Endothelial cell (in vitro differentiated cells): Measurements from ENCODE around the gene ZMIZ1. TPM values are rescaled to one million over a fixed set of nuclear protein-coding genes. Genes with fewer than 3 reads are reported as not detected.

Source experiments
- DNase-seq: peaks from one replicate; pipeline ENCODE4 v3.0.0; 2021; ENCODE audit warnings: low spot score
- H3K27ac Mint-ChIP-seq: one replicate; pipeline ENCODE4 v1.8.0; 2021; ENCODE audit warnings: mixed read lengths, inconsistent platforms; ENCODE audit not compliant: unreplicated experiment
- H3K27me3 Mint-ChIP-seq: one replicate; pipeline ENCODE4 v1.8.0; 2021; ENCODE audit warnings: mild to moderate bottlenecking, moderate library complexity, mixed read lengths, inconsistent platforms; ENCODE audit not compliant: unreplicated experiment
- H3K36me3 Mint-ChIP-seq: one replicate; pipeline ENCODE4 v1.8.0; 2021; ENCODE audit warnings: mild to moderate bottlenecking, low read depth, mixed read lengths, inconsistent platforms; ENCODE audit not compliant: unreplicated experiment
- H3K4me1 Mint-ChIP-seq: one replicate; pipeline ENCODE4 v1.8.0; 2021; ENCODE audit warnings: mild to moderate bottlenecking, mixed read lengths, inconsistent platforms; ENCODE audit not compliant: unreplicated experiment
- H3K4me3 Mint-ChIP-seq: one replicate; pipeline ENCODE4 v1.8.0; 2021; ENCODE audit warnings: mild to moderate bottlenecking, mixed read lengths, inconsistent platforms; ENCODE audit not compliant: unreplicated experiment
- H3K9me3 Mint-ChIP-seq: one replicate; pipeline ENCODE4 v1.8.0; 2021; ENCODE audit warnings: mixed read lengths, inconsistent platforms; ENCODE audit not compliant: unreplicated experiment
- total RNA-seq: library from RNA; stranded (reverse); fragmentation: NEBNext Ultra II Directional; extraction: Animal tissue kit (Norgen Biotek cat#: 25700); gene quantifications from one replicate; pipeline ENCODE4 v1.2.1, GENCODE V29; 2021; ENCODE audit not compliant: unreplicated experiment
- TF ChIP-seq, protein P1 (sequence below): fragments of 200-600 bp; sonication (generic); IDR thresholded peaks from one replicate; pipeline ENCODE4 v1.5.0; 2021; ENCODE audit warnings: antibody characterized with exemption; ENCODE audit not compliant: unreplicated experiment

ZMIZ1 gene
- total RNA-seq, 1 donor from 2014 or later, result 102 TPM

DNA sequence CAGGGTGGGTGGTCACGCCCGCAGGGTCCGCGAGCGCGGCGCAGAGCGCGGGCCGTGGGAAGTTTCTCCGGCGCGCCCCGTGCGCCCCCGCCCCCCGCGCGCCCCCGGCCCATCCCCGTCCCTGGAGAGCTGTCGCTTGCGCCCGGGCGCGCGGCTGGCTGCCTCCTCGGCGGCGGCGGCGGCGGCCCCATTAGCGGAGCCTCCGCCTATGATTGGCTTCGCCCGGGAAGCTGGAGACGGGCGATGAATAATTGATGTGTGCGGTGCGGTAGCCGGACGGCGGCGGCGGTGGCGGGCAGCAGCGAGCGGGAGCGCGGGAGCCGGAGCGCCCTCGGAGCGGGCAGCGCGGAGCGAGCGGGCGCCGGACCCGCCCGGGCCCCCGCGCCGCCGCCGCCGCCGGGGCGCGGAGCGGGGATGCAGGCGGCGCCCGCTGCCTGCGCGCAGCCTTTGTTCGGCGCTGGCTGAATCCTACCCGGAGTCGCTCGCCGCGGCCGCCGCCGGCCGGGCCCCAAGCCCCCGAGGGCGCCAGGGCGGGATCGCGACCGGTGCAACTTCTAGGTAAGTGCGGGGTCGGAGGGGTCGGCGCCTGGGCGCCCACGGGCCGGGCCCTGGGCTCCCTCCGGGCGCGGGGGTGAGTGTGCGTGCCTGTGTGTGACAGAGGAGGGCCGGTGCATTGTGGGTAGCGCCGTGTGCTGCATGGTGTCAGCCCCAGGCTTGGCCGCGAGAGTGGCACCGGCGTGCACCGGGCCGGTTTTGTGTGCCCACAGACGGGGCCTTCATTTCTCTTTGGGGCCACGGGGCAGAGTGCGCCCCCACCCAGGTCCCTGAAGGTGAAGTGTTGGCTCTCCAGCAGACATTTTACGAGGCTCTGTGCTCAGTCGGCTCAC lies 174.7 kb downstream of the ZMIZ1 start:
- DNase-seq, result peak; percentile 50
- TF ChIP-seq, protein P1, sequence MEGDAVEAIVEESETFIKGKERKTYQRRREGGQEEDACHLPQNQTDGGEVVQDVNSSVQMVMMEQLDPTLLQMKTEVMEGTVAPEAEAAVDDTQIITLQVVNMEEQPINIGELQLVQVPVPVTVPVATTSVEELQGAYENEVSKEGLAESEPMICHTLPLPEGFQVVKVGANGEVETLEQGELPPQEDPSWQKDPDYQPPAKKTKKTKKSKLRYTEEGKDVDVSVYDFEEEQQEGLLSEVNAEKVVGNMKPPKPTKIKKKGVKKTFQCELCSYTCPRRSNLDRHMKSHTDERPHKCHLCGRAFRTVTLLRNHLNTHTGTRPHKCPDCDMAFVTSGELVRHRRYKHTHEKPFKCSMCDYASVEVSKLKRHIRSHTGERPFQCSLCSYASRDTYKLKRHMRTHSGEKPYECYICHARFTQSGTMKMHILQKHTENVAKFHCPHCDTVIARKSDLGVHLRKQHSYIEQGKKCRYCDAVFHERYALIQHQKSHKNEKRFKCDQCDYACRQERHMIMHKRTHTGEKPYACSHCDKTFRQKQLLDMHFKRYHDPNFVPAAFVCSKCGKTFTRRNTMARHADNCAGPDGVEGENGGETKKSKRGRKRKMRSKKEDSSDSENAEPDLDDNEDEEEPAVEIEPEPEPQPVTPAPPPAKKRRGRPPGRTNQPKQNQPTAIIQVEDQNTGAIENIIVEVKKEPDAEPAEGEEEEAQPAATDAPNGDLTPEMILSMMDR, result no peak
- Mint-ChIP-seq H3K4me1 (peaks cover 71% of the 10 kb centered on the region), H3K27ac (no peak overlapping the region), H3K9me3 (no peaks in the 10 kb centered on the region), H3K36me3 (peaks cover 23% of the 10 kb centered on the region), H3K4me3 (peak overlapping the region; percentile 89), H3K27me3 (peaks cover 30% of the 10 kb centered on the region)

DNA sequence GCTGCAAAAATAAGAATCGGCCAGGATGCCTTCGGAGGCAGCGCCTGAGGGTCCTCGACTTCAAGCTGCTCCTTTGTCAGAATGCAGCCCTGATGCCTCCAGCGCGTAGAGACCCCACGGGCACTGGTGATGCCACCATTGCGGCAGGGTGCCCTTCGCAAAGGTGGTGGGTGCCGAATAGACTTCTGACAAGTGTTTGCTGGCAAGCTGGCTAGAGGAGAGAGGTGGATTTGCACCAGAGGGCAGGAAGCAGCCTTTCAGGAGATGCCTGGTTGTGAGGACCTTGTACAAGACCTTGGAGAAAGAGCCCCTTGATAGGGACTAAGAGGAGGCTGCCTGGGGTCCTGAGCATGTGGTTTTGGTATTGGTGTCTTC lies 175.3 kb downstream of the ZMIZ1 start:
- peaks cover 67% of the 10 kb centered on the region for H3K4me1 Mint-ChIP-seq
- H3K36me3 Mint-ChIP-seq, result peaks cover 23% of the 10 kb centered on the region
- peaks cover 33% of the 10 kb centered on the region for H3K27me3 Mint-ChIP-seq

DNA sequence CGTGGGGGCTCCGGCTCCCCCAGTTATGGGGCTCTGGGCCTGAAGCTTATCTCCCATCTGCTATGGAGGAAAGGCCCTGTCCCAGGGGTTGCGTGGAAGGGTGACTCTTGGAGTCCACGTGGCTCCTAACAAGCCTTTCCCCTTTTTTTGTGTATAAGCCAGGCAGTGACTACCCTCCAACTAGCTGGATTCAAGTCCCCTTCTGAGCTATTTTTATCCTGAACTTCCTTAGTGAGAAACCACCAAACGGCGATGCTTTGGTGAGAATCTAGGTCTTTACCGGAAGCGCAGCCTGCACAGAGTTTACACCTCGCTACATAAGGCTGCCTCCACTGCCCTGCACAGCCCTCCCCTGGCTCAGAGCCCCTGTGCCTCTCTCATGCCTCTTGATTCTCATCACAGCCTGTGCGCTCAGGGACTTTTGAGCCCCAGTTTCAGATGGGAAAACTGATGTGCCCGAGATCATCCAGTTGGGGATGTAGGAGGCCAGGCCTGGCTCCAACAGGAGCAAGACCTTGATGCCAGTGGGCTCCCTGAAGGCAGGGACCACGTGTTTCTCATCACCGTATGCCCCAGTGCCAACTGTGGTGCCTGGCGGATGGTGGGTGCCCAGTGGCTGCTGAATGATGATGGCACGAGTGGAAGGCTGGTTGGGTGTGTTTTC lies 176.2 kb downstream of the ZMIZ1 start:
- peaks cover 68% of the 10 kb centered on the region for H3K4me1 Mint-ChIP-seq
- peak overlapping the region; percentile 75 for H3K27ac Mint-ChIP-seq
- H3K9me3 Mint-ChIP-seq, result no peaks in the 10 kb centered on the region
- DNase-seq, result no peak
- TF ChIP-seq, protein P1, result no peak
- peak overlapping the region; percentile 89 for H3K4me3 Mint-ChIP-seq
- H3K27me3 Mint-ChIP-seq, result peaks cover 33% of the 10 kb centered on the region
- peaks cover 23% of the 10 kb centered on the region for H3K36me3 Mint-ChIP-seq

More for the DNA sequence above, 175.3 kb downstream of the ZMIZ1 start:
- H3K9me3 Mint-ChIP-seq, result no peaks in the 10 kb centered on the region
- H3K4me3 Mint-ChIP-seq, result peak overlapping the region; percentile 89
- TF ChIP-seq, protein P1, result no peak
- DNase-seq, result no peak
- no peak overlapping the region for H3K27ac Mint-ChIP-seq

DNA sequence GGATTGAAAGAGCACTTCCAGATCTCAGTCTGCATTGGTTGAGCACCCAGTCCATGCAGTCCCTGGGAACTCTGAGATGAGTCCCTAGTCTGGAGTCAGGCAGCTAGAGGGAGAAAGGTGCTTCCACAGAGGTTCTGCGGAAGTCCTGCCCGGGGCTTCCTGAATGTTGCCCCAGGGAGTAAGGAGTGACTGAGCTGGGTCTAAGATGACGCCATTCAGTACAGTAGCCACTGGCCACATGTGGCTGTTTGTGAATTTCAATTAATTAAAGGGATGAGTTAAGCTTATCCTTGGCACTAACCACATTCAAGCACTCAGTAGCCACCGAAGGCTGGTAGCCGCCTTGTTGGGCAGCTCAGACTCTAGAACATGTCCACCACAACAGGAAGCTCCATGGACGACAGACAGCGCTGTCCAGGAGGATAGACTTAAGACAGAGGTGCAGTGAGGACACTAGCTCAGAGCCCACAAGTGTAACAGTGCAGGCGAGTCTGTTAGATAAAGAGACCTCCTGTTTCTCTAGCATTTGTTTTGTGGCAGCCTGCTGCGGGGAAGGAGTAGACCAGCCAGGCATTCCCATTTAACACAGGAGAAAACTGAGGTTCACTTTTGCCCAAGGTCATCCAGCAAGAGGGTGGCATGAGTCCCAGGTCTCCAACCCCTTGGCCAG lies 176.9 kb downstream of the ZMIZ1 start:
- Mint-ChIP-seq H3K4me3 (peak overlapping the region; percentile 89), H3K27me3 (peaks cover 30% of the 10 kb centered on the region), H3K9me3 (no peaks in the 10 kb centered on the region), H3K4me1 (peaks cover 61% of the 10 kb centered on the region), H3K27ac (peak overlapping the region; percentile 80), H3K36me3 (peaks cover 21% of the 10 kb centered on the region)
- TF ChIP-seq, protein P1, result no peak
- DNase-seq, result no peak
